Measurements from ENCODE around the gene CPA1.

GRCh38 chr7:130393101-130393561 is 12.8 kb downstream of the CPA1 start:
- TF ChIP-seq, protein P1, sequence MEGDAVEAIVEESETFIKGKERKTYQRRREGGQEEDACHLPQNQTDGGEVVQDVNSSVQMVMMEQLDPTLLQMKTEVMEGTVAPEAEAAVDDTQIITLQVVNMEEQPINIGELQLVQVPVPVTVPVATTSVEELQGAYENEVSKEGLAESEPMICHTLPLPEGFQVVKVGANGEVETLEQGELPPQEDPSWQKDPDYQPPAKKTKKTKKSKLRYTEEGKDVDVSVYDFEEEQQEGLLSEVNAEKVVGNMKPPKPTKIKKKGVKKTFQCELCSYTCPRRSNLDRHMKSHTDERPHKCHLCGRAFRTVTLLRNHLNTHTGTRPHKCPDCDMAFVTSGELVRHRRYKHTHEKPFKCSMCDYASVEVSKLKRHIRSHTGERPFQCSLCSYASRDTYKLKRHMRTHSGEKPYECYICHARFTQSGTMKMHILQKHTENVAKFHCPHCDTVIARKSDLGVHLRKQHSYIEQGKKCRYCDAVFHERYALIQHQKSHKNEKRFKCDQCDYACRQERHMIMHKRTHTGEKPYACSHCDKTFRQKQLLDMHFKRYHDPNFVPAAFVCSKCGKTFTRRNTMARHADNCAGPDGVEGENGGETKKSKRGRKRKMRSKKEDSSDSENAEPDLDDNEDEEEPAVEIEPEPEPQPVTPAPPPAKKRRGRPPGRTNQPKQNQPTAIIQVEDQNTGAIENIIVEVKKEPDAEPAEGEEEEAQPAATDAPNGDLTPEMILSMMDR (tag by site-specific recombination; IDR thresholded peaks at IDR 0.05): no peak
- TF ChIP-seq ZBTB49 (tag by site-specific recombination; IDR thresholded peaks at IDR 0.05; ENCODE audit: low read depth): no peak
- no peak for TF ChIP-seq ZNF138 (tag by site-specific recombination; IDR thresholded peaks at IDR 0.05; ENCODE audit: borderline replicate concordance)
- TF ChIP-seq ZNF830 (tag by site-specific recombination; IDR thresholded peaks at IDR 0.05; ENCODE audit: low read depth): no peak
- no peak for TF ChIP-seq PATZ1 (tag by site-specific recombination; IDR thresholded peaks at IDR 0.05)
- TF ChIP-seq REST (tag by site-specific recombination; IDR thresholded peaks at IDR 0.05): no peak
- no peak for TF ChIP-seq ELK4 (IDR thresholded peaks at IDR 0.05; ENCODE audit: borderline replicate concordance, low read depth, low read length)
- no peak for TF ChIP-seq ZNF10 (tag by site-specific recombination; IDR thresholded peaks at IDR 0.05)
- TF ChIP-seq ZNF610 (tag by site-specific recombination; IDR thresholded peaks at IDR 0.05; ENCODE audit: borderline replicate concordance): no peak

Data from HEK293 (cell line).